HS-27A (cell line): ENCODE data around the gene UTP14C.
A peak's percentile ranks its signal among the peaks of the same experiment; 100 is the strongest.
"Not testable (repeated sequence)": the region's sequence is repeated elsewhere in the genome, so short reads cannot be mapped to it uniquely, and the experiment has no call there.

ENCODE experiments used
- DNase-seq: peaks from one replicate; pipeline ENCODE4 v3.0.0-alpha.2; 2012; ENCODE audit warnings: low read depth, missing footprints

Gene UTP14C

GRCh38 chr13:52024481-52024880 is at the start of gene UTP14C:
TSS of gene UTP14C (plus strand) at chr13:52024691. CDS start at chr13:52028805, 4,114 bp downstream.
- DNase-seq: no peak

- DNase-seq: no peak
Measured at GRCh38 chr13:51976423-51976822, 48.1 kb upstream of the UTP14C start.

GRCh38 chr13:51976890-51977289 is 47.6 kb upstream of the UTP14C start:
- no peak for DNase-seq

GRCh38 chr13:51977625-51978024 is 46.9 kb upstream of the UTP14C start:
- no peak for DNase-seq

- no peak for DNase-seq
Measured at GRCh38 chr13:51978796-51979556, 45.5 kb upstream of the UTP14C start.

- DNase-seq: no peak
Measured at GRCh38 chr13:51980908-51981307, 43.6 kb upstream of the UTP14C start.

GRCh38 chr13:51981355-51981754 is 43.1 kb upstream of the UTP14C start:
- DNase-seq: peak; percentile 51

- not testable (repeated sequence) for DNase-seq
Measured at GRCh38 chr13:51983292-51983691, 41.2 kb upstream of the UTP14C start.

- DNase-seq: not testable (repeated sequence)
Measured at GRCh38 chr13:51984904-51985303, 39.6 kb upstream of the UTP14C start.

- DNase-seq: no peak
Measured at GRCh38 chr13:51988988-51989618, 35.4 kb upstream of the UTP14C start.

- DNase-seq: no peak
Measured at GRCh38 chr13:51993713-51994112, 30.8 kb upstream of the UTP14C start.

- no peak for DNase-seq
Measured at GRCh38 chr13:51995677-51996551, 28.6 kb upstream of the UTP14C start.

- DNase-seq: no peak
Measured at GRCh38 chr13:51996641-51997040, 27.9 kb upstream of the UTP14C start.

- no peak for DNase-seq
Measured at GRCh38 chr13:51997186-51997585, 27.3 kb upstream of the UTP14C start.

- DNase-seq: no peak
Measured at GRCh38 chr13:51997641-51998330, 26.7 kb upstream of the UTP14C start.

GRCh38 chr13:51998723-51999509 is 25.6 kb upstream of the UTP14C start:
- no peak for DNase-seq

GRCh38 chr13:51999510-51999911 is 25.0 kb upstream of the UTP14C start:
- DNase-seq: no peak

- DNase-seq: no peak
Measured at GRCh38 chr13:51999921-52000320, 24.6 kb upstream of the UTP14C start.

GRCh38 chr13:52001120-52001731 is 23.3 kb upstream of the UTP14C start:
- DNase-seq: no peak

- DNase-seq: no peak
Measured at GRCh38 chr13:52002361-52002760, 22.1 kb upstream of the UTP14C start.

GRCh38 chr13:52003541-52003940 is 20.9 kb upstream of the UTP14C start:
- no peak for DNase-seq
